WTC11 (cell line): ENCODE measurements around the gene GPATCH8. TPM values are rescaled to one million over a fixed set of nuclear protein-coding genes. Genes with fewer than 3 reads are reported as not detected.

Experiments used
- ATAC-seq: fragments of 200-7000 bp; cut with Tn5 transposase; 2 replicates; pipeline ENCODE4 v1.10.0; 2021; ENCODE audit warnings: mild to moderate bottlenecking, moderate library complexity
- CTCF ChIA-PET: fragments of 300-600 bp; sonication (Branson Sonifier 250); formaldehyde crosslinking; loops from one replicate; lab custom pipeline; 2021; ENCODE audit warnings: antibody characterized with exemption; lab: Charles Lee
- POLR2A ChIA-PET: fragments of 350-600 bp; sonication (Branson Sonifier 250); formaldehyde crosslinking; loops from one replicate; lab custom pipeline; 2021; ENCODE audit warnings: antibody characterized with exemption; lab: Charles Lee
- DNase-seq: peaks from one replicate; pipeline ENCODE4 v3.0.0; 2021; ENCODE audit warnings: low spot score
- H3K27ac Mint-ChIP-seq: 2 replicates; pipeline ENCODE4 v1.8.0; 2021; ENCODE audit warnings: mixed read lengths
- H3K27me3 Mint-ChIP-seq: 2 replicates; pipeline ENCODE4 v1.8.0; 2021; ENCODE audit warnings: low read depth, mild to moderate bottlenecking, moderate library complexity, mixed read lengths
- H3K36me3 Mint-ChIP-seq: 2 replicates; pipeline ENCODE4 v1.8.0; 2021; ENCODE audit warnings: mixed read lengths
- H3K4me1 Mint-ChIP-seq: 2 replicates; pipeline ENCODE4 v1.8.0; 2022; ENCODE audit warnings: mixed read lengths
- H3K4me3 Mint-ChIP-seq: 2 replicates; pipeline ENCODE4 v1.8.0; 2021; ENCODE audit warnings: mild to moderate bottlenecking, moderate library complexity, mixed read lengths
- H3K9me3 Mint-ChIP-seq: 2 replicates; pipeline ENCODE4 v1.8.0; 2021; ENCODE audit warnings: mixed read lengths
- ETV6 ChIP-seq: sonication (generic); formaldehyde crosslinking; IDR thresholded peaks from 2 replicates; pipeline ENCODE4 v1.8.1; 2022; ENCODE audit warnings: mild to moderate bottlenecking, missing genetic modification reagents
- FOXK1 ChIP-seq: sonication (generic); formaldehyde crosslinking; IDR thresholded peaks from 2 replicates; pipeline ENCODE4 v1.8.0; 2022; ENCODE audit warnings: mild to moderate bottlenecking, moderate library complexity, missing genetic modification reagents
- GTF2I ChIP-seq: fragments of 250-450 bp; sonication (Bioruptor Pico); conservative IDR thresholded peaks from 2 replicates; pipeline ENCODE4 v1.4.0; 2021; ENCODE audit warnings: mild to moderate bottlenecking
- KAT7 ChIP-seq: sonication (generic); formaldehyde crosslinking; IDR thresholded peaks from 2 replicates; pipeline ENCODE4 v1.8.1; 2023; ENCODE audit warnings: missing genetic modification reagents, mild to moderate bottlenecking, borderline replicate concordance
- NFE2L1 ChIP-seq: sonication (generic); formaldehyde crosslinking; IDR thresholded peaks from 2 replicates; pipeline ENCODE4 v1.8.1; 2023; ENCODE audit warnings: missing genetic modification reagents
- NR2C2 ChIP-seq: sonication (generic); formaldehyde crosslinking; IDR thresholded peaks from 2 replicates; pipeline ENCODE4 v1.8.0; 2022; ENCODE audit warnings: mild to moderate bottlenecking, missing genetic modification reagents
- NR3C1 ChIP-seq: sonication (generic); formaldehyde crosslinking; conservative IDR thresholded peaks from 2 replicates; pipeline ENCODE4 v1.8.1; 2023; ENCODE audit warnings: low read depth, mild to moderate bottlenecking, missing genetic modification reagents
- PRRX2 ChIP-seq: fragments of 250-450 bp; sonication (Bioruptor Pico); IDR thresholded peaks from 2 replicates; pipeline ENCODE4 v1.8.0; 2021; ENCODE audit warnings: mild to moderate bottlenecking
- SP1 ChIP-seq: sonication (generic); formaldehyde crosslinking; conservative IDR thresholded peaks from 2 replicates; pipeline ENCODE4 v1.8.1; 2022; ENCODE audit warnings: missing genetic modification reagents
- TEAD4 ChIP-seq: sonication (generic); formaldehyde crosslinking; IDR thresholded peaks from 2 replicates; pipeline ENCODE4 v1.8.0; 2022; ENCODE audit warnings: mild to moderate bottlenecking, missing genetic modification reagents
- ZNF219 ChIP-seq: sonication (generic); formaldehyde crosslinking; IDR thresholded peaks from 2 replicates; pipeline ENCODE4 v1.8.0; 2023; ENCODE audit warnings: missing genetic modification reagents, mild to moderate bottlenecking, borderline replicate concordance
- ZNF232 ChIP-seq: sonication (generic); formaldehyde crosslinking; IDR thresholded peaks from 2 replicates; pipeline ENCODE4 v1.8.0; 2022; ENCODE audit warnings: mild to moderate bottlenecking, missing genetic modification reagents
- ZNF396 ChIP-seq: fragments of 250-450 bp; sonication (Bioruptor Pico); IDR thresholded peaks from 2 replicates; pipeline ENCODE4 v1.8.0; 2021; ENCODE audit warnings: mild to moderate bottlenecking, moderate library complexity, borderline replicate concordance
- total RNA-seq: library from RNA; stranded (reverse); gene quantifications from 3 replicates; pipeline ENCODE4 v1.2.3, GENCODE V29; 2021
- TF ChIP-seq, protein P1 (sequence below): sonication (generic); formaldehyde crosslinking; IDR thresholded peaks from 2 replicates; pipeline ENCODE4 v1.8.1; 2022; ENCODE audit warnings: mild to moderate bottlenecking, moderate library complexity, missing genetic modification reagents
- TF ChIP-seq, protein P2 (sequence below): sonication (generic); formaldehyde crosslinking; IDR thresholded peaks from 2 replicates; pipeline ENCODE4 v1.8.0; 2022; ENCODE audit warnings: mild to moderate bottlenecking, missing genetic modification reagents
- TF ChIP-seq, protein P3 (sequence below): sonication (generic); formaldehyde crosslinking; IDR thresholded peaks from 2 replicates; pipeline ENCODE4 v1.8.1; 2023; ENCODE audit warnings: mild to moderate bottlenecking, missing genetic modification reagents
- TF ChIP-seq, protein P4 (sequence below): fragments of 250-450 bp; sonication (Bioruptor Pico); IDR thresholded peaks from 2 replicates; pipeline ENCODE4 v2.1.2; 2022; ENCODE audit warnings: mild to moderate bottlenecking, moderate library complexity
- TF ChIP-seq, protein P5 (sequence below): sonication (generic); formaldehyde crosslinking; IDR thresholded peaks from 2 replicates; pipeline ENCODE4 v1.8.1; 2022; ENCODE audit warnings: missing genetic modification reagents, borderline replicate concordance
- TF ChIP-seq, protein P6 (sequence below): sonication (generic); formaldehyde crosslinking; conservative IDR thresholded peaks from 2 replicates; pipeline ENCODE4 v1.8.1; 2022; ENCODE audit warnings: mild to moderate bottlenecking, missing genetic modification reagents
- TF ChIP-seq, protein P7 (sequence below): fragments of 250-450 bp; sonication (Bioruptor Pico); IDR thresholded peaks from 2 replicates; pipeline ENCODE4 v1.9.0; 2021; ENCODE audit warnings: mild to moderate bottlenecking, borderline replicate concordance

The GPATCH8 gene
- total RNA-seq, 1 experiment from 2014 or later, result 51.9 TPM

DNA sequence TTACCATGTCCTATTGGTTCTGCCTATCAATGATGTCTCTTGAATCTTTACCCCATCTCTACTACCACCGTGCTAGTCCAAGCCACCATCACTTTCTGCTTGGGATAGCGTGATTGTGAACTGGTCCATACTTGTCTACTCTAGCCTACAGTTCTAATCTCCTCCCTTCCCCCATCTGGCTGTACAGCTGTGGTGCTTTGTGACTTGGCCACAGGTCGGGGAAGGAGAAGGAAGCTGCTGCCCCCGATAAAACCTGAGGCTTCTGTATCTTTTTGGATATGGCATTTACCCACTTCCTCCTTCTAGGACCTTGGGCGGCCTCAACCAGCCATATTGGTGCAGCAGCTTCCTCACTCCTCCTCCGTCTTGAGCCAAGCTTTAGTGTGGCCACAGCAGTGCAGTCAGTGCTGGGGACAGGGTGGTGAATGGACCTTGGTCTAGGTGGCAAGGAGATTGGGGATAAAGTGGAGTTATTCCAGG is 113.4 kb downstream of the GPATCH8 start (continued):
- TF ChIP-seq TEAD4 (CRISPR knock-in tag), result no peak
- TF ChIP-seq, protein P1, sequence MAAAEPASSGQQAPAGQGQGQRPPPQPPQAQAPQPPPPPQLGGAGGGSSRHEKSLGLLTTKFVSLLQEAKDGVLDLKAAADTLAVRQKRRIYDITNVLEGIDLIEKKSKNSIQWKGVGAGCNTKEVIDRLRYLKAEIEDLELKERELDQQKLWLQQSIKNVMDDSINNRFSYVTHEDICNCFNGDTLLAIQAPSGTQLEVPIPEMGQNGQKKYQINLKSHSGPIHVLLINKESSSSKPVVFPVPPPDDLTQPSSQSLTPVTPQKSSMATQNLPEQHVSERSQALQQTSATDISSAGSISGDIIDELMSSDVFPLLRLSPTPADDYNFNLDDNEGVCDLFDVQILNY (CRISPR knock-in tag), result no peak
- no peak for TF ChIP-seq ZNF396 (CRISPR knock-in tag)
- TF ChIP-seq GTF2I (CRISPR knock-in tag), result no peak

DNA sequence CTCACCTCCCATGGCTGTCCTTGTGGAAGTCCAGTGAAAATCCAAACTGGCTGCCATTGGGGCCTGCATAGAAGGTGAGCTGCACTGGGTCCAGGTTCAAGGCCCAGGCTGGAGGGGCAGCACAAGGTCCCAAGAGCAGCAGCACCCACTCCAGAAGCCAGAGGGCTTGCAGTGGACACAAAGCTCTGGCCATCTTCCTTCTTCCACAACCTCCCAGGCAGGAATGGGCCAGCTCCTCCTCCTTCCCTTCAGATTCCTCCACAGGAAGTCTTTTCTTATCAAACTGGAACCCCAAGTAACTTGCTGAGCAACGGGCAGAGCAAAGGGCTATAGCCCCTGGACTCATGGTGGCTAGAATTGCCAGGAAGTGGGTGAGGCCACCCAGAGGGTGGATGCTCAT is 113.9 kb downstream of the GPATCH8 start, which contains the start of gene ITGA2B:
Gene ITGA2B, minus strand, starts transcription at position 369 of the 400 bp plus-strand sequence. Its CDS starts 176 bp downstream, at position 193.
- Mint-ChIP-seq H3K27ac (no peak within 1 kb of the TSS), H3K4me1 (peaks cover 23% of the 10 kb centered on the region), H3K36me3 (no peaks in the 10 kb centered on the region), H3K27me3 (peaks cover 32% of the 10 kb centered on the region), H3K4me3 (no peak within 1 kb of the TSS), H3K9me3 (no peaks in the 10 kb centered on the region)
- no peak for ATAC-seq
- TF ChIP-seq, protein P2, sequence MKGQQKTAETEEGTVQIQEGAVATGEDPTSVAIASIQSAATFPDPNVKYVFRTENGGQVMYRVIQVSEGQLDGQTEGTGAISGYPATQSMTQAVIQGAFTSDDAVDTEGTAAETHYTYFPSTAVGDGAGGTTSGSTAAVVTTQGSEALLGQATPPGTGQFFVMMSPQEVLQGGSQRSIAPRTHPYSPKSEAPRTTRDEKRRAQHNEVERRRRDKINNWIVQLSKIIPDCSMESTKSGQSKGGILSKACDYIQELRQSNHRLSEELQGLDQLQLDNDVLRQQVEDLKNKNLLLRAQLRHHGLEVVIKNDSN (CRISPR knock-in tag), result no peak
- no peak for TF ChIP-seq NR3C1
- TF ChIP-seq GTF2I (CRISPR knock-in tag), result no peak
- TF ChIP-seq NFE2L1 (CRISPR knock-in tag), result no peak
- TF ChIP-seq, protein P3, sequence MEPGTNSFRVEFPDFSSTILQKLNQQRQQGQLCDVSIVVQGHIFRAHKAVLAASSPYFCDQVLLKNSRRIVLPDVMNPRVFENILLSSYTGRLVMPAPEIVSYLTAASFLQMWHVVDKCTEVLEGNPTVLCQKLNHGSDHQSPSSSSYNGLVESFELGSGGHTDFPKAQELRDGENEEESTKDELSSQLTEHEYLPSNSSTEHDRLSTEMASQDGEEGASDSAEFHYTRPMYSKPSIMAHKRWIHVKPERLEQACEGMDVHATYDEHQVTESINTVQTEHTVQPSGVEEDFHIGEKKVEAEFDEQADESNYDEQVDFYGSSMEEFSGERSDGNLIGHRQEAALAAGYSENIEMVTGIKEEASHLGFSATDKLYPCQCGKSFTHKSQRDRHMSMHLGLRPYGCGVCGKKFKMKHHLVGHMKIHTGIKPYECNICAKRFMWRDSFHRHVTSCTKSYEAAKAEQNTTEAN, result no peak
- TF ChIP-seq, protein P4, sequence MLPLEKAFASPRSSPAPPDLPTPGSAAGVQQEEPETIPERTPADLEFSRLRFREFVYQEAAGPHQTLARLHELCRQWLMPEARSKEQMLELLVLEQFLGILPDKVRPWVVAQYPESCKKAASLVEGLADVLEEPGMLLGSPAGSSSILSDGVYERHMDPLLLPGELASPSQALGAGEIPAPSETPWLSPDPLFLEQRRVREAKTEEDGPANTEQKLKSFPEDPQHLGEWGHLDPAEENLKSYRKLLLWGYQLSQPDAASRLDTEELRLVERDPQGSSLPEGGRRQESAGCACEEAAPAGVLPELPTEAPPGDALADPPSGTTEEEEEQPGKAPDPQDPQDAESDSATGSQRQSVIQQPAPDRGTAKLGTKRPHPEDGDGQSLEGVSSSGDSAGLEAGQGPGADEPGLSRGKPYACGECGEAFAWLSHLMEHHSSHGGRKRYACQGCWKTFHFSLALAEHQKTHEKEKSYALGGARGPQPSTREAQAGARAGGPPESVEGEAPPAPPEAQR (CRISPR knock-in tag), result no peak
- TF ChIP-seq KAT7 (CRISPR knock-in tag), result no peak
- TF ChIP-seq ZNF219 (CRISPR knock-in tag), result no peak
- TF ChIP-seq, protein P1 (CRISPR knock-in tag), result no peak
- TF ChIP-seq NR2C2, result no peak
- TF ChIP-seq, protein P5, sequence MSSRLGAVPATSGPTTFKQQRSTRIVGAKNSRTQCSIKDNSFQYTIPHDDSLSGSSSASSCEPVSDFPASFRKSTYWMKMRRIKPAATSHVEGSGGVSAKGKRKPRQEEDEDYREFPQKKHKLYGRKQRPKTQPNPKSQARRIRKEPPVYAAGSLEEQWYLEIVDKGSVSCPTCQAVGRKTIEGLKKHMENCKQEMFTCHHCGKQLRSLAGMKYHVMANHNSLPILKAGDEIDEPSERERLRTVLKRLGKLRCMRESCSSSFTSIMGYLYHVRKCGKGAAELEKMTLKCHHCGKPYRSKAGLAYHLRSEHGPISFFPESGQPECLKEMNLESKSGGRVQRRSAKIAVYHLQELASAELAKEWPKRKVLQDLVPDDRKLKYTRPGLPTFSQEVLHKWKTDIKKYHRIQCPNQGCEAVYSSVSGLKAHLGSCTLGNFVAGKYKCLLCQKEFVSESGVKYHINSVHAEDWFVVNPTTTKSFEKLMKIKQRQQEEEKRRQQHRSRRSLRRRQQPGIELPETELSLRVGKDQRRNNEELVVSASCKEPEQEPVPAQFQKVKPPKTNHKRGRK, result no peak
- TF ChIP-seq, protein P6, sequence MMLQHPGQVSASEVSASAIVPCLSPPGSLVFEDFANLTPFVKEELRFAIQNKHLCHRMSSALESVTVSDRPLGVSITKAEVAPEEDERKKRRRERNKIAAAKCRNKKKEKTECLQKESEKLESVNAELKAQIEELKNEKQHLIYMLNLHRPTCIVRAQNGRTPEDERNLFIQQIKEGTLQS (CRISPR knock-in tag), result no peak
- no peak for TF ChIP-seq FOXK1 (CRISPR knock-in tag)
- DNase-seq, result no peak
- POLR2A ChIA-PET, result no interaction called here
- CTCF ChIA-PET, result interaction anchor here (0.5 to 2.0 kb wide), 4 partner anchors 11 to 134 kb away, joined by 3 to 8 read pairs (median 6); no protein-coding TSS in a partner anchor

DNA sequence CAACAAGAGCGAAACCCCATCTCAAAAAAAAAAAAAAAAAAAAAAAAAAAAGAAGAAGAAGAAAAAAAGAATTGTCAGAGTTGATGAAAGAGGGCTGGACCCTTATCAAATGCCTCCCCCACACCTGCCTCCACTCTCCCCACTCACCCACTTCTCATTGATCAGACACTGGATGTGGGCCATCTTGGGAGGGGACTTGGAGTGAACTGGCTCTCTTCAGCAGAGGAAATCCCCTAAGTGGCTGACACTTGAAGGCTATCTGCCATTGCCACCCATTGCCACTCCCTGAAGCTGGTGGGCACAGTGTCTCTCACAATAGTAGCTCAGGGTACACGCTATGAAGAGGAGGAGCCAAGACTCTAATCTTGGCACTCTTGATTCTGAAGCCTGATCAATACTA is 115.4 kb downstream of the GPATCH8 start:
- no peak for DNase-seq
- H3K4me3 Mint-ChIP-seq, result no peak overlapping the region
- ChIA-PET POLR2A (no interaction called here), CTCF (interaction anchor here (0.6 to 3.1 kb wide), 3 partner anchors 33 to 129 kb away, joined by 3 to 33 read pairs (median 5); no protein-coding TSS in a partner anchor)
- H3K27ac Mint-ChIP-seq, result no peak overlapping the region
- peaks cover 17% of the 10 kb centered on the region for H3K4me1 Mint-ChIP-seq
- TF ChIP-seq GTF2I (CRISPR knock-in tag), result no peak
- TF ChIP-seq ZNF232 (CRISPR knock-in tag), result no peak
- TF ChIP-seq, protein P7, sequence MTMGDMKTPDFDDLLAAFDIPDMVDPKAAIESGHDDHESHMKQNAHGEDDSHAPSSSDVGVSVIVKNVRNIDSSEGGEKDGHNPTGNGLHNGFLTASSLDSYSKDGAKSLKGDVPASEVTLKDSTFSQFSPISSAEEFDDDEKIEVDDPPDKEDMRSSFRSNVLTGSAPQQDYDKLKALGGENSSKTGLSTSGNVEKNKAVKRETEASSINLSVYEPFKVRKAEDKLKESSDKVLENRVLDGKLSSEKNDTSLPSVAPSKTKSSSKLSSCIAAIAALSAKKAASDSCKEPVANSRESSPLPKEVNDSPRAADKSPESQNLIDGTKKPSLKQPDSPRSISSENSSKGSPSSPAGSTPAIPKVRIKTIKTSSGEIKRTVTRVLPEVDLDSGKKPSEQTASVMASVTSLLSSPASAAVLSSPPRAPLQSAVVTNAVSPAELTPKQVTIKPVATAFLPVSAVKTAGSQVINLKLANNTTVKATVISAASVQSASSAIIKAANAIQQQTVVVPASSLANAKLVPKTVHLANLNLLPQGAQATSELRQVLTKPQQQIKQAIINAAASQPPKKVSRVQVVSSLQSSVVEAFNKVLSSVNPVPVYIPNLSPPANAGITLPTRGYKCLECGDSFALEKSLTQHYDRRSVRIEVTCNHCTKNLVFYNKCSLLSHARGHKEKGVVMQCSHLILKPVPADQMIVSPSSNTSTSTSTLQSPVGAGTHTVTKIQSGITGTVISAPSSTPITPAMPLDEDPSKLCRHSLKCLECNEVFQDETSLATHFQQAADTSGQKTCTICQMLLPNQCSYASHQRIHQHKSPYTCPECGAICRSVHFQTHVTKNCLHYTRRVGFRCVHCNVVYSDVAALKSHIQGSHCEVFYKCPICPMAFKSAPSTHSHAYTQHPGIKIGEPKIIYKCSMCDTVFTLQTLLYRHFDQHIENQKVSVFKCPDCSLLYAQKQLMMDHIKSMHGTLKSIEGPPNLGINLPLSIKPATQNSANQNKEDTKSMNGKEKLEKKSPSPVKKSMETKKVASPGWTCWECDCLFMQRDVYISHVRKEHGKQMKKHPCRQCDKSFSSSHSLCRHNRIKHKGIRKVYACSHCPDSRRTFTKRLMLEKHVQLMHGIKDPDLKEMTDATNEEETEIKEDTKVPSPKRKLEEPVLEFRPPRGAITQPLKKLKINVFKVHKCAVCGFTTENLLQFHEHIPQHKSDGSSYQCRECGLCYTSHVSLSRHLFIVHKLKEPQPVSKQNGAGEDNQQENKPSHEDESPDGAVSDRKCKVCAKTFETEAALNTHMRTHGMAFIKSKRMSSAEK, result no peak
- TF ChIP-seq ETV6 (CRISPR knock-in tag), result no peak
- TF ChIP-seq PRRX2, result no peak
- TF ChIP-seq SP1 (CRISPR knock-in tag), result no peak
- no peaks in the 10 kb centered on the region for H3K36me3 Mint-ChIP-seq
- H3K9me3 Mint-ChIP-seq, result no peaks in the 10 kb centered on the region
- H3K27me3 Mint-ChIP-seq, result peaks cover 47% of the 10 kb centered on the region
- no peak for ATAC-seq
